GM19463 (cell line): ENCODE results near the gene EXOSC10.
"Not testable (repeated sequence)": the region's sequence is repeated elsewhere in the genome, so short reads cannot be mapped to it uniquely, and the experiment has no call there.

ENCODE experiments used
- ATAC-seq: cut with Tn5 transposase; IDR thresholded peaks from one replicate; pipeline ENCODE4 v1.9.1; 2021; ENCODE audit warnings: mild to moderate bottlenecking, moderate library complexity; ENCODE audit not compliant: unreplicated experiment

Gene EXOSC10

GRCh38 chr1:11045428-11046269, 54.0 kb downstream of the EXOSC10 start:
- no peak for ATAC-seq

DNA sequence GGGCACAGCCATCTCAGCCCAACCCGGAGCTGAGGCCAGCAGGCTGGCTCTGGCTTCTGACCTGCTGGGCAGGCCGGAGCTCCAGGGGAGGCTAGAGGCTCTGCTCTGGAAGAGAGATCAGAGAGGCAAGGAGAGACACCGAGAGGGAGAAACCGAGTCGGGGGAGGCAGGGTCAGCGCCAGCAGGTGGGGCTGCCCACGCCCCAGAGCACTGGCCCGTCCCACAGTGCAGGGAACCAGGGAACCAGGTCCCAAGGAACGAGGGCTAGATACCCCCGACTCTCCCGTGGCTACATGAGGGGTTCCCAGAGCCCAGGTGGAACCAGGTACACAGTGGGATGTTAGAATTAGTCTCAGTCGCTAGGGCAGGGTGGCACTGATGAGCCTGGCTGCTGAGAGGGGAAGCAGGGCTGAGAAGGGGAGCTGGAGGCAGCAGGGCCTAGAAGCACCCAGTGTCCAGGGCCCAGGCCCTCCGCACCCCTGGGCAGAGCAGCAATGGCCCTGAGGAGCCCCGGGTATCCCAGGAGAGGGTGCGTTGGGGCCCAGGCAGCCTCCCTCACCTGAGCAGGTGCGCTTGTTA, 54.7 kb downstream of the EXOSC10 start:
- no peak for ATAC-seq

GRCh38 chr1:11044086-11044848, 55.4 kb downstream of the EXOSC10 start:
- ATAC-seq, result no peak

- ATAC-seq, result no peak
These were observed 56.4 kb downstream of the EXOSC10 start for GRCh38 chr1:11042995-11043874.

- no peak for ATAC-seq
These were observed 57.6 kb downstream of the EXOSC10 start for GRCh38 chr1:11042065-11042464.

- ATAC-seq, result no peak
These were observed 58.6 kb downstream of the EXOSC10 start for GRCh38 chr1:11041048-11041447.

- not testable (repeated sequence) for ATAC-seq
These were observed 59.6 kb downstream of the EXOSC10 start for GRCh38 chr1:11040105-11040429.

- ATAC-seq, result no peak
These were observed 60.1 kb downstream of the EXOSC10 start for GRCh38 chr1:11039351-11040104.

DNA sequence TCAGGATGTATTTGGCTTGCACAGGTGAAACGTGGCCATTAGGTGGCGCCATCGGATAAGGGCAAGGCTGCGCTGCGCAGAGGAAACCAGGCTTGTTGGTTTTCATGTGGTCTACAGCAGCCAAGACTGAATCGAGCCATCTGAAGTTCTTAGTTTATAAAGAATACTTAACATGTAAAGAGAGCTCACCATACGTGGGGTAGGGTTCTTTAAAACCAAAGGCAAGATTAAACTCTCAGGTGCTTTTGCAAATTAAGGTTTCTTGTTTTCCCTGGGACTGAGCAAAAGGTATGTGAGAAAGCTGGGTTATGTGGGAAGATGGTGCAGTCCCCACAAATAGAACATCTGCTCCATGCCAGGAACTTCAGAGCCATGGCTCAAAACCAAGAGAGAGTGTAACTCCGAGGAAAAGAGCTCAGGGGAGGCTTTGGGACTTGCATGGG, 61.9 kb downstream of the EXOSC10 start:
- ATAC-seq, result peak; percentile 42

DNA sequence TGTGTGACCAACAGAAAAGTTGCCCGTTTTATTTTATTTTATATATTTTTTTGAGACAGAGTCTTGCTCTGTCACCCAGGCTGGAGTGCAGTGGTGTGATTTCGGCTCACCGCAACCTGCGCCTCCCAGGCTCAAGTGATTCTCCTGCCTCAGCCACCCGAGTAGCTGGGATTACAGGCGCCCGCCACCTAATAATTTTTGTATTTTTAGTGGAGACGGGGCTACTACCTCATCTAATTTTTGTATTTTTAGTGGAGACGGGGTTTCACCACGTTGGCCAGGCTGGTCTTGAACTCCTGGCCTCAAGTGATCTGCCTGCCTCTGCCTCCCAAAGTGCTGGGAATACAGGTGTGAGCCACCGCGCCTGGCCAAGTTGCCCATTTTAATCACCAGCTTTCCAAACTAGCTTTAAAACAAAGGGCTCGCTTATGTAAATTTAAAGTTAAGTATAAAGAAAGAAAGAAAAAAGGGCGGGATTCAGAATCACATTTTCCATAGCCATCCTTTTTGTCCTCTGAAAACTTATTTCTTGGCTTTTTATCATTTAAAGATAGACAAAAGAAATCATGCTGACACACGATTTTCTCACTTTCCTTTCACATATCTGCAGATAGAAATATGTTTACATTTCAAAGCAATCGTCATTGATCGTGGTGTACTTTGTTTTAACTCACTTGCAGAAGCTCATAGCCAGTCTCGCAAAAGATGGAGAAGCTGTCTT, 62.5 kb downstream of the EXOSC10 start:
- ATAC-seq, result not testable (repeated sequence)

DNA sequence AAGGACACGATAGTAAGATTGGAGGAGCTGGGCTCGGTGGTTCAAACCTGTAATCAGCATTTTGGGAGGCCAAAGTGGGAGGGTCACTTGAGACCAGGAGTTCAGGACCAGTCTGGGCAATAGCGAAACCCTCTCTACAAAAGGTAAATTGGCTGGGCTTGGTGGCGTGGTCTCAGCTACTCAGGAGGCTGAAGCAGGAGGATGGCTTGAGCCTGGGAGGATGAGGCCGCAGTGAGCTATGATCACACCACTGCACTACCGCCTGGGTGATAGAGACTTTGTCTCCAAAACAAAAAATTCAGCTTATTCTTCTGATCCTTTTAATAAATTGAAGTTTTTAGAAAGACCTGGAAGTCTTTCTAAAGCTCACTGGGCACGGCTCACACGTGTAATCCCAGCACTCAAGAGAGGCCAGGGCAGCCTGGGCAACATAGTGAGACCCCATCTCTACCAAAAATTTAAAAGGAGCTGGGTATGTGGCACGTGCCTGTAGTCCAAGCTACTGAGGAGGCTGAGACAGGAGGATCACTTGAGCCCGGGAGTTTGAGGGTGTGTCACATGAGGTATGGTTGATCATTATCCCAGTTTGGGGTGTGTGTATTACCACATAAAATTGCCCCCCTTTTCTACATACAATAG, 67.9 kb downstream of the EXOSC10 start:
- ATAC-seq, result no peak

DNA sequence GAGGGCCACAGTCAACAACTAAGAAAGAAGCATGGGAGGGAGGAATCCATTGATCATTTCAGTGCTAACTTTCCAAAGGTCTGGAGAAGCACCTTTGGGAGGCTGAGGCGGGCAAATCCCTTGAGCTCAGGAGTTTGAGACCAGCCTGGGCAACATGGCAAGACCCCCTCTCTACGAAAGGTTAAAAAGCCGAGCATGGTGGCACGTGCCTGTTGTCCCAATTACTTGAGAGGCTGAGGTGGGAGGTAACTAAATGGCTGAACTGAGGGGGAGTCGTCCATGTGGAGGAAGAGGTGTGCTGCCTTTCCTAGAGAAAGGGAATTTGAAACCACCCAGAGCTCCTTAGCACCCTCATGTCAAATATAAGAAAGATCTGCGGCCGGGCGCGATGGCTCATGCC, 68.8 kb downstream of the EXOSC10 start:
- ATAC-seq, result no peak

- no peak for ATAC-seq
These were observed 71.7 kb downstream of the EXOSC10 start for GRCh38 chr1:11028018-11028417.

- ATAC-seq, result no peak
These were observed 72.4 kb downstream of the EXOSC10 start for GRCh38 chr1:11027316-11027715.

GRCh38 chr1:11026903-11027302, 72.8 kb downstream of the EXOSC10 start:
- ATAC-seq, result no peak

- ATAC-seq, result no peak
These were observed 73.6 kb downstream of the EXOSC10 start for GRCh38 chr1:11026052-11026451.

DNA sequence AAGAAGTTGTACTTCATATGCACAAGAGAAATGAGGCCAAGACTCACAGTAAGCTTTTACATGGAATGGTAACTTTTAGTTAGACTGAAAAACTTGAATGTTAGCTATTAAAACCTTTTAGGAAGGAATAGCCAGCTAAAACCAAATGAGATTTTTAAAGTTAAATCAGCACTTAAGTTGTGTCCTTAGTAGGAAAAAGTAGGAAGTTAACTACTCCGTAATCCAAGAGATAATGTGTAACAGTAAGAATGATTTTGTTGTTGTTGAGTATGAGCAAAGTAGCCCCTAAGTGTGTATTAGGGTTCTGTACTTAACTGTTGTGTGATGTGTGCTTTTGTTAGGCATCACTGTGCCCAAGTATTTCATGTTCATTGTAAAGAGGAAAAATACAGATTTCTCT, 74.1 kb downstream of the EXOSC10 start:
- no peak for ATAC-seq

DNA sequence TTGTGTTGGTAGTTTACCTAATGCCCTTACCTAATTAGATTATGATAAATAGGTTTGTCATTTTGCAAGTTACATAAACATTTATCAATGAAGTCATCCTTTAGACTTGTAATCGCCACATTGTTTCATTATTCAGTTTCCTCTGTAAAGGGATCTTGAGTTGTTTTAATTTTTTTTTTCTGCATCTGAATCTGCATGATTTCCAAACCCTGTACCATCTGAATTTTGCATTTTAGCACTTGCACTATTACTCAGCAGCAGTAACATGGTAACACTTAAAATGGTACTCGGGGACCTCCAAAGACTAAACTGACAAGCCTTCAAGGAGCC, 74.8 kb downstream of the EXOSC10 start:
- ATAC-seq, result no peak
